ENCODE results near the gene MRPL10.

Gene MRPL10

GRCh38 chr17:47831003-47831933 is at the start of gene MRPL10, which contains the start of gene LRRC46:
TSS of gene MRPL10 (minus strand) at chr17:47831541. CDS start at chr17:47831511, 30 bp downstream.
TSS of gene LRRC46 (plus strand) at chr17:47831670. CDS start at chr17:47831990, 320 bp downstream.
- peak; percentile 61 for DNase-seq (ENCODE audit: low read depth)

DNA sequence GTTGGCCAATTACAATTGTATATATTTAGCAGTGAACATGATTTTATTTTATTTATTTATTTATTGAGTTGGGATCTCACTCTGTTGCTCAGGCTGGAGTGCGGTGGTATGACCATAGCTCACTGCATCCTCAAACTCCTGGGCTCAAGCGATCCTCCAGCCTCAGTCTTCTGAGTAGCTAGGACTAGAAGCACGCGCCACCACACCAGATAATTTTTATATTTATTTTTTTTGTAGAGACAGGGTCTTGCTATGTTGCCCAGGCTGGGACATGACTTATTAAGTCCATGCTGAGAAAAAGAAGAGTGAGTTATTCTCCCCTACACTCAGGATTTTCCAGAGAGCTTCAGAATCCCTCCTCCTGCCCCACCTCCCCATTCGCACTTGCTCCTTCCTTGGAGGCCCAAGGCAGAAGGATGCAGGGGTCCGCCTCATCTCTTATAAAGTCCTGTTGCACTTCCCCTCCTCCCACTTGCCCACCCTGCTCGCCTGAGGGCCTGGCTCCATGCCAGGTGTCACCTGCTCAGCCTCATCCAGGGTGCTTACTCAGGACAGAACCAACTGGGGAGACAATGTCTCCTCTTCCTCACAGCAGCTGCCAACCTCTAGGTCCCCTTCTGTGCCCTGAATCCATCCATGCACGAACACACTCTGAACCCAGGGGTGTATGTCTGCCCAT is 48.6 kb upstream of the MRPL10 start:
- DNase-seq (ENCODE audit: low read depth) = no peak

- no peak for DNase-seq (ENCODE audit: low read depth)
Observed at GRCh38 chr17:47879028-47879585, 47.8 kb upstream of the MRPL10 start.

GRCh38 chr17:47878203-47879027 is 47.1 kb upstream of the MRPL10 start:
- DNase-seq (ENCODE audit: low read depth) = no peak

DNA sequence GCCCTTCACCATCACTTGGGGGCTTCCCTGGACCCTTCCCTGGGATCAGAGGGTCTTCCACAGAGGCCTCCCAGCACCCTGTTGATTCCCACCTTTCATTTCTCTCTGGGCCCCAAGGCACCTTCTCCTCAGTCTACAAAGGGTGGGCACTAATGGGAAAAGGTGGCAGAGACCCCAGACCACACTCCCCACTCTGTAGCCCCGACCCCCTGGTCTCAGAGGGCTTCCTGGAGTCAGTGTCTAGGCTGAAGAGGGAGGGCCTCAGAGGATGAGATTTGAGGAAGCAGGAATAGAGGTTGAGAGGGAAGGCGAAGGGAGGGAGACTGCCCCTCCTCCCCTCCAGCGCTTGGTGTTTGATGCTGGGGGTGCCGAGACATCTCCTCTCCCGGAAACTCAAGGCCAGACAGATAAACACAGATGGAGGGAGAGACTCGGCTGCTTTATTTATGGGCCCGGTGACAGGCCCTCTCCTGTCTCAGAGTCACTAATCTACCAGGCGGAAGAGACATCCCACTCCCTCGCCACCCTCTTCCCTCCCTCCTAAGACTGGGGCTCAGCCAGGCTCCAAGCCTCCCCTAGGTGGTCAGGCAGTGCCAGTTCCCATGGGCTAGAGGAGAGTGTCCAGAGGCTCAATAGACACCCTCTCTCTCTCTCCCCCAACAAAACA is 46.2 kb upstream of the MRPL10 start:
- DNase-seq (ENCODE audit: low read depth) = no peak

DNA sequence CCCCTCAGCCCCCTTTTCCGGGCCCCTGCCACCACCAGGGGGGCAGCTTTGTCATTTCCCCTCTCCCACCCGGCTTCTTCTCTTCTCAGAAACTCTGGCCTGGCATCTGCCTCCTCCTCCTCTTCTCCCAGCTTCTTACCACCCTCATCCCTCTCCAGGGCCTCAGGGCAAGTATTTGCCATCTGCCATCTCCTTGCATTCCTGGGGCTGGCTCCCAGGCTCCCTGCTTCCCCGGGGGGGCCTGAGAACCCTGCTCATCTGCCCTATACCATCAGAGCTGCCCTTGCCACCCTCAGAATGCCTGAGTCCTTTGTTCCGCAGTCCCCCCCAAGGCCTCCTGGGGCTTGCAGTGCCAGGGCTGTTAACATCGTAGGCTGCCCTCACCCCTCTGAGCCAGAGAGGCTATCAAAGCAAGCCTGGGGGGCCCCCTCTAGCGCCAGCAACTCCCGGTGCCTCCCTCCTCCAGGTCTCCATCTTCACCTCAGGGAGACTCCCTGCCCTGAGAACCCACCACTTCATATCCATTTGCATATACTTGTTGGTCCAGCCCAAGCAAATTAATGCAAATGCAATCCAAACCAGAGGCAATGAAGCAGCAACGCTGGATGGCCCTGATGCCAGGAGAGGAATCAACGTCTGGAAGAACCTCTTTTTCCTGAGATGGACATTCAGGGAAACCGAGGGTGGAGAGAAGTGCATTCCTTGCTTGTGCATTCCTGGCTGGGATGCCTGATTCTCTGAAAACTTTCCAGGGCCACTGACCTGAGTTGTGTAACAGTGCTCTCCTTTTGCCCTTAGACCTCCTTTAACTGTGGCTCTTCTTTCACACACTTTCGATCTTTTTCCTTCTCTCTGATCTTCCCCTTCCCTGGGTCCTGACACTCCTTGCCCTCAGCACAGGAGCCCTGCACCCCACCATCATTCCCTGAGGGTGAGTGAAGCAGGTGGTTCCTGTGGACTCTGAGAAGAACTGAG is 44.0 kb upstream of the MRPL10 start:
- DNase-seq (ENCODE audit: low read depth) = no peak

- DNase-seq (ENCODE audit: low read depth) = no peak
Observed at GRCh38 chr17:47873200-47874090, 42.1 kb upstream of the MRPL10 start.

DNA sequence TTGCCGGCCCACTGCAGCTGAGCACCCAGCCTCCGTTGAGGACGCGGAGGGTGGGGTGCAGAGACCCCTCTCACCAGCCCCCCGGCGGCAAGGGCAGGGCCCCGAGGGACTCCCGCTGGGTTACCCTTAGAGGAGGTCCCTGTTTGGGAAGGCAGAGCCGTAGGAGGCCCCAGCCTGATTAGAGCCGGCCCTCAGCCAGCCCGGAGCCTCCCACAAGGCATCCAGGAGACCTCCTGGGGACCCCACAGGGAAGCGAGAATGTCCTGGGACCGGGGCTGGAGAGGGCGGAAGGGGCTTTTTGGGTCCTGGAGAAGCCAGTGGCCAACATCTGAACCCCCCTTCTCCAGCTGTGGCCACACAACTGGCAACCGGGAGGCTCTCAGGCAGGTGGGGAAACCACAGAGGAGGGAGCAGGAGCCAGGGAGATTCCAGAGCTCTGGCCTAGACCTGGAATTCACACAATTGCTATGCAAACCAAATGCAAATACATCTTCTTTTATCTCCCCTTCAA is 41.4 kb upstream of the MRPL10 start:
- DNase-seq (ENCODE audit: low read depth) = no peak

DNA sequence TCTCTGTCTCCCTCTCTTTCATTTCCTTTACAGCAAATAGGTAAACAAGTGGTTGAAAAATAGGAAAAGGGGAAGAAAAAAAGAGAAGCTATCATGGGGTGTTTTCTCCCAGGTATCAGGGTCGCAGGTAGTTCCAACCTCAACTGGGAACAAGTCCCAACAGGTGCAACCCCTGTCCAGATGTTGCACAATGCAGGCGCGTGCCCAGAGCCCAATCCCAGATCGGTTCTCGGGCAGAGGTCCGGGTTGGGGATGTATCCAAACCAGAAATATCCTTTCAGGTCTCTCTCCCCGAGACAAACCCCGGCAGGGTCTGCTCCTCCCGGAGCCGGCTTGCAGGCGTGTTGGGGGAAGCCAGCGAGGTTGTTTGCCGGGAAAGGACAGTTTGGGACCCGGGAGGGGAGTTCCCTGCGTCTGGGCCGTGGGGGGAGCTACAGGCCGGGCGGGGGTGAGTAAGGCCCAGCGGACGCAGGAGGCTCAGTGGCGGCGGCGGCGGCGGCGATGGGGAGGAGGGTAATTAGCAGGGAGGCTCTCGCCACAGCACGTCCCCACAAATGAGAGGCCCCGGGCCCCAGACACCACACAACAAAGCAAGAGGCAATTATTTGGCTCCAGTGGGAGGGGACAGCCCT is 40.8 kb upstream of the MRPL10 start:
- no peak for DNase-seq (ENCODE audit: low read depth)

- DNase-seq (ENCODE audit: low read depth) = no peak
Observed at GRCh38 chr17:47871048-47871447, 39.7 kb upstream of the MRPL10 start.

- no peak for DNase-seq (ENCODE audit: low read depth)
Observed at GRCh38 chr17:47870056-47870455, 38.7 kb upstream of the MRPL10 start.

DNA sequence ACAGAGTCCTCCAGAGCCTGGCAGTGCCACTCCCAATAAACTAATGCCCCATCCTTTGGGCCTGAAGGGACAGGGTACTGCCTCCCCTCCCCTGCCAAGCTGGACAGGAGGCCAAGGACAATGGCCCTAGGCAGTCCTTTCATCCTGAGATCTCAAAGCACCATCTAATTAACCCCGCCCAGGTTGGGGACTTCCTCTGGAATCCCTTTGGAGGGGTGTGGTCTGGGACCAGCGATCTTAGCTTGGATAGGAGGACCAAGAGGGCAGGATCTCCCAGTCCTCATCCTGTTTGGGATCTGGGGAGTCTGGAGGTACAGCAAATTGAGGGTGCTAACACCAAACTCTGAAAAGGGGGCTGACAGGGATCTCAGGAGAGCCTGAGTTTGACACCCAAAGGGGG is 37.8 kb upstream of the MRPL10 start:
- no peak for DNase-seq (ENCODE audit: low read depth)

DNA sequence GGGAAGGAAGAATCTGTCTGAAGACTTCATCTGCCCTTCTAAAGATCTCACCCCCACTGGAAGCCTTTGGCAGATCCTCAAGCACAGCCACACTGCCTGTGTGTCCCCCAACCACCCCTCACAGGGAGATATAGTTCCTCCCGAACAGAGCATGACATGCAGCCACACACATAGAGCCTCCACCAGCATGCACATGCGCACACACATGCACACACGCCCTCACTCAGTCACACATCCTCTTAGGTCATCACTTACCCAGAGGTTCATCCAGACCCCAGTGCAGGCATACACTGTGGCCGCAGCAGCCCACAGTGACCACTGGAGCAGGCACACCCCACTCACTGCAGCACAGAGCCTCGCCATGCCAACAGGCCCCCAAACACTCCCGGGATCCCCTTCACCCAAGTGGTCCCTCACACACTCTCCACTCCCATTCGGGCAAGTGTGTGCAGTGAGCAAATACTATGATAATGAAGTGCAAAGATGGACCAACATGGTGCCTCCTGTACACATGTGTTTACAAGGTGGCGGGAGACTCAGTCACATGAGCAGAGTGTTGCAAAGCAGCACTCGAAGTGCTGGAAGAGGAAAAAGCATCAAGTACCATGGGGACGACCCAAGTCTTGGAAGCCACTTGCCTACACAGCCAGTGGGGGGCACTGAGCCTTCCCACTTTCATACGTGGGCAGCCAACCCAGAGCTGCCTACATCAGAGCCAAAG is 36.6 kb upstream of the MRPL10 start:
- no peak for DNase-seq (ENCODE audit: low read depth)

DNA sequence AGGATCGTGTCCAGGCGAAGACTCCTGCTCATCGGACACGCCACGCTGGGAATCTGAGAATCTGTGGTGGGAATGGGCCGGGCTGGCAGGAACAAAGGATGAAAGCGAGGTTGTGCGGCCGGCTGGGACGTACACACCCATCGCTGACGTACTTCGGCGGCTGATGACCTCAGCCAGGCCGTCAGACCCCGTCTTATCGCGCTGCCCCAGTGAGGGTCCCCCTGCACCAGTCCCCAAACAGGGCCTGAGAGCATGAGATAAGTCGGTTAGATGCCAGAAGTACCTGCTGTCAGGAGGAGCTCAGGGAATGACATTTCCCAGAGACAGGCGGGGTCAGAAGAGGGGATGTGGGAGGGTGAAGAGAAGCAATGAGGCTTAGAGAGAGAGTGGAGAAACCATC is 35.6 kb upstream of the MRPL10 start:
- DNase-seq (ENCODE audit: low read depth) = no peak

DNA sequence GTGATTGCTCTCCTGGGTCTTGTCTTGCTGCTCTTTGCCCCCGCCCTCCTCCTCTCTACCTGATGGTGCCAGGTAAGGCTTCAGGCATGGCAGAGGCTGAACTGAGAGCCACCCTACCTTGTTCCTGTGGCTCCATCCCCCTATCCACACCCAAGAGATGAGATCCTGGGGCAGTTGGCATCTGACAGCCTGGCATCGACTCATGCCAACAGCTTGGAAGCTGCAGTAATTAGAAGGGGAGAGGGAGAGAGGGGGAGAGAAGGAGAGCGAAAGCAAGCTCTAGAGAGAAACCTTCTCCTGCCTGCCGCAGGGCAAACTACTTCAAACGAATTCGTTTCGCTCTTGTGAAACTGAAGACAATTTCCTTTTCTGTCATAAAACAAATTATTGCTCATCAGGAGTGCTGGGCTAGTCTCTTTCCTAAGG is 33.5 kb upstream of the MRPL10 start:
- no peak for DNase-seq (ENCODE audit: low read depth)

- DNase-seq (ENCODE audit: low read depth) = peak; percentile 64
Observed at GRCh38 chr17:47862621-47863440, 31.5 kb upstream of the MRPL10 start.

GRCh38 chr17:47860386-47860785 is 29.0 kb upstream of the MRPL10 start:
- no peak for DNase-seq (ENCODE audit: low read depth)
